GM18867 (cell line): ENCODE measurements around the gene RAC2.

Experiments used
- ATAC-seq: cut with Tn5 transposase; IDR thresholded peaks from one replicate; pipeline ENCODE4 v1.9.1; 2021; ENCODE audit warnings: mild to moderate bottlenecking, moderate library complexity; ENCODE audit not compliant: unreplicated experiment

RAC2 gene

DNA sequence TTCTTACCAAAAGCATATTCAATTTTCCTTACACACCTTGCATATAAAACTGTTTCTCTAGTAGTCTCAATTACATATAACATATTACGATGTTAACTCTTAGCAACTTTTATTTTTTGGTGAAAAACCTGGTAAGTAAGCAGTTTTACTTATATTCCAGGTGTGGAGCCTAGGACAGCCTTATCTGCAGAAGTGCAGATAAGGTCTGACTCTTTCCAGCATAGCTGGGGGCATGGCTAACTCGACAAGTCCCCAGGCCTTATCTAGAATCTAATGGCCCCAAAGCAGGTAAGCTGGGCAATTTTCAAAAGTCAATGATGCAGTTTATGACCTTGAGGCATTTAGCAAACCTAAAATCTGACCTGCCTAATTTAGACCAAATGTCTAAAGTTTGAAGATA is 51.9 kb downstream of the RAC2 start:
- ATAC-seq = no peak

DNA sequence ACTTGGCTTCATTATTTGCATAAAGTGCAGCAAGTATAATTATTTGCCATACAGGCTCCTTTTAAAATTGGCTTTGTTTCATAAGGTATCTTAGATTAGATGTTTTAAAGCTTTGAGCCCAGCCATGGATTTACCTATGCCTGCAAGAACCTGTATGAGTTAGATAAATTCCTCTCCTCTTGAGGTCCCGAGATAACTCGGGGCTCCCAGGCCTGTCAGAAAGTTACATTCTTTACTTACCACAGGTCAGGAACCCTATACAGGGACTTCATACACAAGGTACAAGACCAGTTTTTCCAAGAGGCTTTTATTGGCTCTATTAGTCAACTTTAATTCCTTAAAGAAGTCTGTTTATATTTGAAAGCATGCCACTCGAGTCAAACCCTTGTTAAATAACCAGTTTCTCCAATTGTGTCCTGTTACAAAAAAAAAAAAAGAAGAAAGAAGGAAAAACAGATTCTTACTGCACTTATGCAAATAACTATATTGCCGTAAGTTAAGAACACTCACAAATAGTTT is 53.7 kb downstream of the RAC2 start:
- ATAC-seq = no peak

DNA sequence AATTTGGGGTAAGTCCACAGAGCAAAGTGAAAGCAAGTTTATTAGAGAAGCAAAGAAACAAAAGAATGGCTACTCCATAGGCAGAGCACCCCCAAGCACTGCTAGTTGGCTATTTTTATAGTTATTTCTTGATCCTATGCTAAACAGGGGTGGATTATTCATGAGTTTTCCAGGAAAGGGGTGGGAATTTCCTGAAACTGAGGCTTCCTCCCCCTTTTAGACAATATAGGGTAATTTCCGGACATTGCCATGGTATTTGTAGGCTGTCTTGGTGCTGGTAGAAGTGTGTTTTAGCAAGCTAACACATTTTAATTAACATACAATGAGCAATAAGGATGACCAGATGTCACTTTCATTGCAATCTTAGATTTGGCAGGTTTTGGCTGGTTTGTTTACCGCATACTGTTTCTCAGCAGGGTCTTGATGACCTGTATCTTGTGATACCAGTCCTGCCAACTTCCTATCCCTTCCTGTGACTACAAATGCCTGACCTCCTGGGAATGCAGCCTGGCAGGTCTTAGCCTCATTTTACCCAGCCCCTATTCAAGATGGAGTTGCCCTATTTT is 55.1 kb downstream of the RAC2 start:
- no peak for ATAC-seq

DNA sequence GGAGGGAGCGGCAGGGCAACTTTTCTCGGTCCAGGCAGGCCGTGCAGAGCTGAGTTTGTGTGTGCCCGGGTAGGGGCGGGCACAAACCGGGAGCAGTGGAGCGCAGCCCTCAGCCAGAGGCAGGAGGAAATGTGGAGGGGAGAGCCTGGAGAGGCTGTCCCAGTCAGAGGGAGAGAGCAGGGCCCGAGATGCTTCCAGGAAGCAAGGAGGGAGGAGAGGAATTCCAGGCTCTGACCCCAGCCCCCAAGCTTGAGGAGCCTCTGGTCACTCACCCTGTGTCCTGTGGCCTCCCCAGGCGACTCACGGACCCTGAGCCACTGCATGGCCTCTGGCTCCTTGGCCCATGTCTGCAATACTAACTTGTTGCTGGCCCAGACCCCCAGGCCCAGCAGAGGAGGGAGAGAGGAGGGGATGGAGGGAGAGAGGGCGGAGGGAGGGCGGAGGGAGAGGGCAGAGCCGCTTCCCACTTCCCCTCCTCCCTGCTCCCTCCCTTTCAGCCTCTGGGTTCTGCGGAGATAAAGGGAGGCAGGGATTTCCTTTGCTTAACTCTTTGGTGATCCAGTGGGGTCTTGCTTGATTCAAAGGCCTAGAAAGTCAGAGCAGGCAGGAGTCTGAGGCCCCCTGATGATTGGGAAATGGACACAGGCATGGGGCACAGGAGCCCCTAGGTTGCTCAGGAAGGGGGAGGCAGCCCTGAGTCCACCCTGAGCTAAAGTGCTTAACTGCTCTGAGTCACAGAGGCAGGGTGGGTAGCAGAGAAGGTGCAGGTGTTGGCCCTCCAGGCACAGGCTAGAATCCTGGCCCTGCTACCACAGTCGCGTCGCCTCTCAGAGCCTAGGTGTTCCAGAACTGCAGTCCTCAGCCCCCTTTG is 55.9 kb downstream of the RAC2 start, which contains the start of gene C1QTNF6:
C1QTNF6 (minus strand) TSS at position 357 of the 871 bp plus-strand sequence; CDS start at position 323, 34 bp downstream.
- no peak for ATAC-seq

DNA sequence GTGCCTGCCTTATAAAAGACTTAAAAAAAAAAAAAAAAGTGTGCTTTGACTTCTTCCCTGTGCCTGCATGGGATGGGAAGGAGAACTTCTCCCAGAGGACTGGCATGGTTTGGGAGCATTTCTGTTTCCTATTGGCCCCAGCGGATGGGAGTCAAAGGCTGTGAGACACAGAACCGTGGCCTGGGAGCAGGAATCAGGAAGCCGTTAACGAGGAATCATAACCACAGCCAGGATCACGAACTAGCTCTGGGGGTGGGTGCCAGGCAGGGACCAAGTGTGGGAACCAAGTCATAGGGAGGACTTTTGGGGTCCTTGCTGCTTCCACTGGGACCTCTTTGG is 56.5 kb downstream of the RAC2 start:
- ATAC-seq = no peak

DNA sequence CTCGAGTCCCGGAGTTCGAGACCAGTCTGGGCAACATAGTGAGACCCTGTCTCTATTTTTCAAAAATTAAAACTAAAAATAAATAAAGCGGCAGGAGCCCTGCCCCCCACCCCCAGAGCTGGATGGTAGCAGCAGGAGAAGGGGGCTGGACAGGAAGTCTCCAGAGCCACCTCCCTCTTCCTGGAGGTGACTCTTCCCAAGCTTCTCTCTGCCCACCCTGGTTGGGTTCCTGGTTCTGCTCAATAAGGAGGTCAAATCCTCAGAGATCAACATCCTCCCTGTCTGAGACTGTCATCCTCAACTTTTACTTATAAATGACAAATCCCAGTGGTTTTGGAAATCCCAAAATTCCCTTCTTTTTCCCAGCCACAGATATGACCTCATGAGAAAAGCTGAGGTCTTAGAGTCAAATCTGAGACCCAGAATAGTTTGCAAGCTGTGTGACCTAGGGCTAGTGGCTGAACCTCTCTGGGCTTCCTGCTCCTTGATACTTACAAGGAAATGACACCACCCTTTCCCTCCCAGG is 57.0 kb downstream of the RAC2 start:
- ATAC-seq = no peak

DNA sequence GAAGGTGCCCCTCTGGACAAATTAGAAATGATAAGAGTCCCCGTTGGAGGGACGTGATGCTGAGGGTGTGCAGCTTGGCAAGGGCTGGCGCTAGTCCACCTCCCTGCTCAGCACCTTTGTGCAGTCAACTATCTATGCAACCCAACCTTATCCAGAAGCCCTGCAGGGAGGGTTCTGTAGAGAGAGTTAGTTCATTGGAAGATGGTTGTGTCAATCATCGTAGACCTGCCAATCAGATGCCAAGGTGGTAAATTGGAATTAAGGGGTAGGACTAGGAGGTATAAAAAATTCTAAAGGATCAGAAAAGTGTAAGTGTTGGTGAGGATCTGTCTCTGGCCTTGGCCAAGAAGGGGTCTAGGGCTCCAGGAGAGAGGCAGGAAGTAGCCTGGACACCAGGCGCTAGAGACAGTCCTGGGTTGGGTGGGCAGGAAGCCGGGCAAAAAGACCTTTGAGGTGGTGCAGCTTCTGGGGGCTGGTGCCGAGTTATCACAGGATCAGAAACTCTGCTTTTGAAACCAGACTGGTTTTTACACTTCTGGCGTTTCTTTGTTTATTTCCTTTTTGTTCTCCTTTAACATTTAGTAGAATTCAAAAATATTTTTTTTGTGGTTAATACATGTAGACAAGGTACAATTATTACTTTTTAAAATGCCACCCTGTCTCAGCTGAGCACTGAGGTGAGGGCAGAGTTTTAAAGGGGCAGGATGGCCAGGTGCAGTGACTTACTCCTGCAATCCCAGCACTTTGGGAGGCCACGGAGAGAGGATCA is 57.7 kb downstream of the RAC2 start:
- no peak for ATAC-seq

DNA sequence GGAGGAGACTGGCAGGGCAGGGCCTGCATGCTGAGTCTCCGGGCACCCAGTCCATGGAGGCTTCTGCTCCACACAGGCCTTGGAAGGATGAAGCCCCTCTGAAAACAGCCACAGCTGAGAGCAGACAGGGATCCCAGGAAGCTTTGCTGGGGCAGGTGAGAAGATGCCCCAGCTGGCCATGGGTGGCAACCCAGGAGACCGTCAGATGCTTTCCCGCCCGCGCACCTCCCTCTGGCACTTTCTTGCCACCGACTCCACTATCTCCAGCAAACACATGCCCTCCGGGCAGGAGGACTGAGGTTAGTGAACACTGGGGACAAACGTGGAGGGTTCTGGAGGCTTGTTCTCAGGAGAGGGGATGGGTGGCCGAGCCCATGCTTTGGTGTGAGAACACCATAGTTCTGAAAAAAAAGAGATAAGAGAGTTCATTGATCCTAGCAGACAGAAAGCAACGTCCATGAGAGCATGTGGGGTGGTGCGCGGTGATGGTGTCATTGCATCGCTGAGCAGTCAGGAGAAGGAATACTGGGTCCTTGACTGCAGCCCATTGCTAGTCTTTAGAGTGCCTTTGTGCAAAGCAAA is 58.3 kb downstream of the RAC2 start:
- ATAC-seq = no peak

DNA sequence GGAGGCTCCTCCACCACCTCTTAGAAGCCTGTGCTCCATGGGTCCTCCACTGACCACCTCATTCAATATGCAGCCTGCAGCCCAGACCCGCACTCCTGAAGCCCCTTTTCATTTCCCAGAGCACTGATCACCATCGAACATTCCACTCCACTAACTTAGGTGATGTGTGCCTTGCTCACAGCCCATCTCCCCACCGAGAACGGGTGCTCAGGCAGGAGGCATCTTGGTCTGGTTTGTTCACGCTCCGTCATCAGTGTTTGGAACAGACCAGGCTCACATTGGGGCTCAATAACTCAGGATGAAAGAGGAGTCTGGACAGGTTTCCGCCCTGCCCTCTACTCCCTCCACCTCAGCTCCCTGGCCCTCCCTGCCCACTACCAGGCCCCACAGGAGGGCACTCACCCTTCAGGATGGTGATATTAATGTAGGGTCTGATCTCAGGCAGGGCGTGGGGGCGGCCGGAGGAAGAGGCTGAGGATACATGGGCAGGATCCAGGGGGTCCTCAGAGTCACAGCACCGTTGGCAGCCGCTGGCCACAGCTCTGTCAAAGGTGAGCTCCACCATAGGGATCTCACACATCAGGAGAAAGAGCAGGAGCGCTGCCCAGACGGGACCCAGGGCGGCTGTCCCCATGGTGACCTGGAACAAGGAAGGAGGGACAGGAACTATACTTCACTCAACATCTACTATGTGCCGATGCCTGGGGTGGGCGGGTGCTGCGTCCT is 59.1 kb downstream of the RAC2 start:
- ATAC-seq = no peak

DNA sequence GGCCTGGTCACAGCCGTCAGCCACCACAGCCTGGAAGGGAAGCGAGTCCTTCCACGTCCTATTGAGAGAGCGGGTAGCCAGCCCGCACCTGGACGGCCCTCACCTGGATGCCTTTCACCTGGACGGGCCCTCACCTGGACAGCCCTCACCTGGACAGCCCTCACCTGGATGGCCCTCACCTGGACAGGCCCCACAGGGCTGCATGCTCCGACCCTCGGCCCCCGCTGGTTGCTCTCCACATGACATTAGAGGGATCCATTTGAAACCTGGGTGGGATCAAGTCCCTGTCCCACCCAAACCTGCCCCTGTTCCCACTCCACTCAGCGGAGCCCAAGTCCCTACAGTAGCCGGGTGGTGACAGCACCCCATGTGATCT is 59.7 kb downstream of the RAC2 start:
- no peak for ATAC-seq

DNA sequence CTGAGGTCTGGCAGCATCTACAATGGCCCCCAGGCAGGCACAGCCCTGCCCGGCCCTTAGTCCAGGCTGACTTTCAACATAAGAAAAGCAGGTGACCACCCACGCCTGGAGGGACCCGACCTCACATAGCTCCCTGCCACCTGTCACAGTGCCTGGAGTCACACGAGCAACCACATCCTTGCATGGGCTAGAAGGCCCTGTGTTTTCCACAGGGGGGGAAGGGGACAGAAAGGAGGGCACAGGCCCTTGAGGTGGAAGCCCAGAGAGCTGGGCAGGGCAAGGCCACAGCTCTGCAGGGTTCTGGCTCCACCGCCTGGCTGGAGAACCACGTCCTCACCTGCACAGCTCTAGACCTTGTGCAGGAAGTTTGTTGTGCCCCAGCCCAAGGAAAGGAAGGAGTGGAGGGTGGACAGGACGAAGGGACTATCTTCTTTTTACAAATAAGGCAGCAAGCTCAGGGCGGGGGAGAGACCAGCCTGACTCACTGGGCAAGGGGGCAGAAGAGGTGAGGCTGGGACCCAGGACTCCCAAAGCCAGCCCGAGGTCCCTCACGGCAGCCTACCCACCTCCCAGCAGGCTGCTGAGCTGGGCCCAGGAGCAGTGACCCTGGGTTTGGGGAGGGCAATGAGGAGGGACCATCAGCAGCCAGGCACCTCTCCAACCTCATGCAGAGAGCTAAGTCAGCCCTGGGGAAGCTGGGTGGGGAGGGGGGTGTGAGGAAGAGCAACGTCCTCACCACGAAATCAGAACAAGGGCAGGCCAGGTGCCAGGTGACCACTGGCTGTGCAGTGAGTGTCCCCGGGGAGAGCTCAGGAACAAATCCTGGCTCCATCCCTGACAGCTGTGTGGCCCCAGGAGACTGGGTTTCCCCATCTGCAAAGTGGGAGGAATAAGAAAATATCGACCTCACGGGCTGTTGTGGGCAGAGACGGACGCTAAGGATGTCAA is 60.4 kb downstream of the RAC2 start:
- ATAC-seq = no peak

DNA sequence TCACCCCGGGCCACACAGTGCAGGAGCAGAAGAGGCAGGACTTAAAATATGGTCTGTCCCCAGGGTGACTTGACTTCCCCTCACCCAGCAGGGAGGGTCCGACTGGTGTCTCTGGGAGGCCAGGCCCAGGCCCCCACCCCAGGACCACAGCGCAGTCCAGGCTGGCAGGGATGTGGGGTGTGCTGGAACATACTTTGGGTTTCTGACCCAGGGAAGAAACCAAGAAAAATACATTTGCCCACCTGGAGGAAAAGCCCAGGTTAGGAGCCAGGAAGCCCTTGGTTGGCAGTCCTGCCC is 61.2 kb downstream of the RAC2 start:
- ATAC-seq = no peak

DNA sequence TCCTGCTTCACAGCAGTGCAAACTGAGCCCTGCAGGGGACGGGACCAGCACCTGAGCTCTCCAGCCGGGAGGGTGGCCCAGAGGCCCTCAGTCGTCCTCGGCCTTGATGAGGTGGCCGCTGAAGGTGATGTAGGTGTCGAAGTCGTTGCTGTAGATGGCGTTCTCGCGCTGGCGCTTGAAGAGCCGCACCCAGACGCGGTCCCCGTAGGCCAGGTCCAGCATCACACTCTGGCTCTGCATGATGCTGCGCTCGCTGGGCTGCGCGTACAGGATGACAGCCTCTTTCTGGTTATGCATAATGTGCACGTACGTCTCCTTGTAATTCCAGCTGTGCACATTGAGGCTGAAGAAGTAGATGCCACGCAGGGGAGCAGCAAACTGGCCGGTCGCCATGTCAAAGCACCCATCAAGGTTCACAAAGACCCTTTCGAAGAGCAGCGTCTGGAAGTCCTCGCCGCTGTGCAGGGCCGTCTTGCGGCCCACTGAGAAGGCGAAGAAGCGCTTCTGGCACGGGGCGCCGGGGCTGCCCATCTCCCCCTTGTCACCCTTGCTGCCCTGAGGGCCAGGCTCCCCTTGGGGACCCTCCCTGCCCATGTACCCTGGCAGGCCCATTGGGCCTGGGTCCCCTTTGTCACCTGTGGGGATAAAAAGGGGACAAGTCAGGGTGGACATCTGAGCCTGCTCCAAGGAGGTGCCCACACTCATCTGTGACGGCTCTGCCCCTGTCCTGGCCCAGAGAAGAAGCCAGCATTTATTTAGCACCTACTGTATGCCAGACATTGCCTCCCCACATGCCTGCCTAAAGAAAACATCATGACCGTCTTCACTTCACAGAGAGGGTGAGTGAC is 61.7 kb downstream of the RAC2 start:
- no peak for ATAC-seq

DNA sequence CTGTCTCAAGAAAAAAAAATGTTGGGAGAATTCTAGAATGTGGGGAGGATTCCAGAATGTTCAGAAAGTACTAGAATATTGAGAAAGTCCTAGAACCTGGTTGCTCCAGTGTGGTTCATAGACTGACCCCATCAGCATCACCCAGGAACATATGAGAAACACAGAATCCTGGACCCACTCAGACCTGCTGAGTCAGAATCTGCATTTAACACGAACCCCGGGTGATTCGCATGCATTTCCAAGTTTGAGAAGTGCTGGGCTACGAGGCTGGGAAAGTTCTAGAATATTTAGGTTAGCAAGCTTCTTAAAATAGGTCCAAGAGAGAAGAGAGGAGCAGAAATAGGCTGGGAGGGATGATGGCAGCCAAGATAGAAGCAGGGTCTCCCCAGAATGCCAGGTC is 62.4 kb downstream of the RAC2 start:
- ATAC-seq = no peak

DNA sequence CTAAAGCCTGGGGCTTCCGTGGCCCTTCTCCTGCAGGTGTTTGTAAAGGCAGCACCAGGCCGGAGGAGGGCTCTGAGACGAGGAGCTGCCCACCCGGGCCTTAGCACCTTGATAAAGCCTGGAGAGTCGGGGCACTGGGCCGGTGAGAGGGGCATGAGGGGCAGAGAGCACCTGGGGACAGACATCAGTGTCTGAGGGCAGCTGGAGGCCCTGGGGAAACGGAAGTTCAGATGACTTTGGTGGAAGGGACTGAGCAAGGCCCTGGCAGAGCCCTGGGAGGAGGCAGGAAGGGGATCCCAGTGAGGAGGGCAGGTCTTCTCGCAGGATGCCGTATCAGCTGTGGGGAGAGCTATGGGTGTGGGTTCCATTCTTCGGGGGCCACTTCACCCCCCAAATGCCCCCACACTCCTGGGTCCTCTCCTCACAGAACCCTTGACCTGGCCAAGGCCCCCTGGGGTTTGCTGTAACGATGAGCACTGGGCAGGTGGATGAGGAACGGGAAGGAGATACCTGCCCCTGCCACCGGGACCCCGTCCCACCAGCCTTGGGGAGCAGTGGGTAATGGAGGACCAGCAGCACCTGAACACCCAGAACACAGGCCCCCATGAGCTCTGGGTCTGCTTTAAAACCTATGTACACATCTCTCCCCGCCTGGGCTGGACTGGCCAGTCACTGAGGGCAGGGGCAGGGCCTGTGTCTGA is 63.4 kb downstream of the RAC2 start:
- no peak for ATAC-seq

DNA sequence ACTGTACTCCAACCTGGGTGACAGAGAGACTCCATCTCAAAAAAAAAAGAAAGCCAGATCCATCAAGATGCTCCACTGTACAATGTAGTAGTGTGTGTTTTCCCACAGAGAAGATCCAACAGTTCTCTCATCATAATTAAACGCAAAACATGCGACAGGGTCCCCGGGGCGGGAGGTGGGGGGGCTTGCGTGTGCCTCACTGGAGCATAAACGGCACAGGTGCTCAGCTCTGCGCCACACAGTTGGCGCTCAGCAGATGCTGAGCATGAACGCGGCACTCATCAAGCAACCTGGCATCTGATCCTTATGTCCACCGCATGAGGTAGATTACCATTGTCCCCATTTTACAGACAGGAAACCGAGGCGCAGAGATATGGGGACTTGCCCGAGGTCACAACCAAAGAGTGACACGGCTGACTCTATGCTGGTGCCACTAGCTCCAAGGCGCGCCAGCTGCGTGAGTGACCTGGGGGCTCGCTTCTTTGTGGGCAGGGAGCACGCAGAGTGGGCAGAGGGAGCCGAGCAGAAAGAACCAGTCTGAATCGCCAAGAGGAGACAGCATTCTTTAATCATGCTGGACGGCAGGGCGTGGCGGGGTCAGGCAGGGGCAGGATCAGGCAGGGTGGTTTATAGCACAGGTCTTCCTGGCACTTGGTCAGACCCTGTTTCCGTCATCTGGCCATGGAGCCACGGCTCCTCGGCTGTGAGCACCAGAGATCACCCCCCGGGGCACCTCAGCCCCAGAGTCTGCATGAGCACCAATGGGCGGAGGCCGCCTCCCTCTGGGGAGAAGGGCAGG is 64.2 kb downstream of the RAC2 start:
- no peak for ATAC-seq

DNA sequence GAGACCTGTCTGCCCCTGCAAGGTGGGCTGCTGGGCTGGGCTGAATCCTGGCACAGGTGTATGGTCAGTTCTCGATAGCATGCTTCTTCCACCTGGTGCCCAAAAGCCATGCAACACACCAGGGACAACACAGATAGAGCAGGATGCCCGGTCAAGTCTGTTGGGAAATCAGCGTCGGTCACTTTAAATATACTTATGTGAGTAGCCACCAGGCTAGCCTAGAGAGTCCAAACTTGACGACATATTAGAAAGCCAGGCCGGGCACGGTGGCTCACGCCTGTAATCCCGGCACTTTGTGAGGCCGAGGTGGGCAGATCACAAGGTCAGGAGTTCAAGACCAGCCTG is 65.0 kb downstream of the RAC2 start:
- no peak for ATAC-seq
